GM12878 (cell line): ENCODE measurements around the gene CCR7. TPM values are rescaled to one million over a fixed set of nuclear protein-coding genes. Genes with fewer than 3 reads are reported as not detected.

Experiments used
- ATAC-seq: fragments of 200-7000 bp; cut with Tn5 transposase; 3 replicates; pipeline ENCODE4 v1.9.1; 2020; ENCODE audit warnings: mild to moderate bottlenecking, moderate library complexity
- BruUV-seq: library from RNA; stranded (reverse); fragments of 400-500 nt; replicated peaks from 2 replicates; lab custom pipeline; 2021; lab: Mats Ljungman, UMichigan
- CTCF ChIA-PET: fragments of 300-600 bp; sonication (Branson Sonifier 250); formaldehyde crosslinking; extraction: SDS; loops from one replicate; lab custom pipeline; 2021; ENCODE audit warnings: inconsistent platforms; lab: Yijun Ruan, JAX
- POLR2A ChIA-PET: fragments of 350-600 bp; formaldehyde crosslinking; extraction: SDS; loops from one replicate; lab custom pipeline; 2021; ENCODE audit warnings: inconsistent platforms; lab: Charles Lee
- RAD21 ChIA-PET: fragments of 300-600 bp; sonication (Branson Sonifier 250); formaldehyde crosslinking; loops from one replicate; lab custom pipeline; 2023; ENCODE audit warnings: antibody characterized with exemption; ENCODE audit not compliant: unreplicated experiment; lab: Charles Lee
- SMC1A ChIA-PET: fragments of 300-600 bp; sonication (Branson Sonifier 250); formaldehyde crosslinking; loops from one replicate; lab custom pipeline; 2023; ENCODE audit not compliant: unreplicated experiment, uncharacterized antibody; lab: Charles Lee
- DNase-seq: peaks from one replicate; pipeline ENCODE4 v3.0.0-alpha.2; 2011; ENCODE audit warnings: low read depth, low spot score
- FAIRE-seq: peaks from 3 replicates; lab custom pipeline; 2011; peaks lifted over from hg19 to GRCh38; lab: Jason Lieb, UNC
- H2AFZ ChIP-seq: 2 replicates; pipeline ENCODE4 v1.6.0; 2011; ENCODE audit warnings: low read depth, low read length, control low read depth; ENCODE audit not compliant: control insufficient read depth
- H3K27ac ChIP-seq: 2 replicates; pipeline ENCODE4 v1.5.1; 2011; ENCODE audit warnings: control low read depth; ENCODE audit not compliant: control insufficient read depth, insufficient read depth
- H3K27me3 ChIP-seq, 2 experiments: replicated peaks in 1 of 2; 2 replicates each; pipeline versions ENCODE4 v1.6.0 to v1.6.1; 2011; ENCODE audit warnings: low read length in 1 of 2; ENCODE audit not compliant: control insufficient read depth in 2 of 2, insufficient read depth in 2 of 2
- H3K36me3 ChIP-seq, 2 experiments: 2 replicates each; pipeline ENCODE4 v1.5.1; 2011; ENCODE audit warnings: low read length in 1 of 2; ENCODE audit not compliant: control insufficient read depth in 2 of 2, insufficient read depth in 2 of 2
- H3K4me1 ChIP-seq: 2 replicates; pipeline ENCODE4 v1.6.1; 2011; ENCODE audit warnings: mild to moderate bottlenecking, low read length, moderate library complexity, mixed read lengths; ENCODE audit not compliant: control insufficient read depth, insufficient read depth
- H3K4me2 ChIP-seq: 2 replicates; pipeline ENCODE4 v1.6.0; 2011; ENCODE audit warnings: control low read depth; ENCODE audit not compliant: control insufficient read depth, insufficient read depth
- H3K4me3 ChIP-seq: fragments of 200-600 bp; sonication (generic); 2 replicates; pipeline ENCODE4 v1.5.1; 2016
- H3K79me2 ChIP-seq: 2 replicates; pipeline ENCODE4 v1.6.0; 2011; ENCODE audit warnings: low read length; ENCODE audit not compliant: control insufficient read depth, insufficient read depth
- H3K9ac ChIP-seq: 2 replicates; pipeline ENCODE4 v1.8.0; 2011; ENCODE audit warnings: low read length, control low read depth, mixed read lengths; ENCODE audit not compliant: control insufficient read depth, insufficient read depth
- H3K9me3 ChIP-seq: replicated peaks from 3 replicates; pipeline ENCODE4 v1.5.1; 2011; ENCODE audit warnings: mild to moderate bottlenecking, low read length; ENCODE audit not compliant: control insufficient read depth, insufficient read depth
- H4K20me1 ChIP-seq: 2 replicates; pipeline ENCODE4 v1.6.0; 2011; ENCODE audit not compliant: control insufficient read depth, insufficient read depth
- ATF7 ChIP-seq: fragments of 450-650 bp; IDR thresholded peaks from 2 replicates; pipeline ENCODE4 v1.6.1; 2016; ENCODE audit warnings: low read depth, mild to moderate bottlenecking
- BHLHE40 ChIP-seq, 2 experiments: fragments of 450-650 bp in 1 of 2; IDR thresholded peaks; 2 replicates each; pipeline ENCODE4 v1.6.1; 2011 to 2017; ENCODE audit warnings: low read depth in 2 of 2, borderline replicate concordance in 1 of 2, improper control_type of control experiment in 1 of 2, low read length in 1 of 2, mild to moderate bottlenecking in 1 of 2
- EED ChIP-seq: sonication (generic); IDR thresholded peaks from 2 replicates; pipeline ENCODE4 v1.6.1; 2016; ENCODE audit warnings: antibody characterized with exemption, low read depth
- EP300 ChIP-seq, 2 experiments: fragments of 150-350 bp in 1 of 2; IDR thresholded peaks; 2 replicates each; pipeline ENCODE4 v1.6.1; 2011 to 2012; ENCODE audit warnings: low read depth in 2 of 2, low read length in 2 of 2, borderline replicate concordance in 1 of 2, improper control_type of control experiment in 1 of 2, inconsistent platforms in 1 of 2; ENCODE audit not compliant: control insufficient read depth in 1 of 2
- TCF12 ChIP-seq: IDR thresholded peaks from 2 replicates; pipeline ENCODE4 v1.6.1; 2011; ENCODE audit warnings: low read depth, mild to moderate bottlenecking, low read length
- ZNF207 ChIP-seq: fragments of 450-650 bp; IDR thresholded peaks from 2 replicates; pipeline ENCODE4 v1.6.1; 2014; ENCODE audit warnings: antibody characterized with exemption, mild to moderate bottlenecking, borderline replicate concordance
- WGBS: methylation state at CpG from one replicate; pipeline ENCODE4 v1.1.6; 2016; ENCODE audit warnings: low lambda C conversion rate; ENCODE audit not compliant: insufficient replicate concordance, insufficient coverage; ENCODE audit errors: missing lambda C conversion rate; 5-methylcytosine and 5-hydroxymethylcytosine counted together
- in situ Hi-C: fragments of 300-500 bp; cut with MboI; formaldehyde crosslinking; loops from 9 replicates; pipeline ENCODE4 v1.14.3; 2018; ENCODE audit warnings: mixed read lengths
- intact Hi-C: fragments of 100-400 bp; cut with micrococcal nuclease; formaldehyde crosslinking; loops from one replicate; pipeline ENCODE4 v1.14.2; 2022; ENCODE audit not compliant: unreplicated experiment
- polyA plus RNA-seq, 11 experiments: library from polyadenylated mRNA; depleted of rRNA in 4 of 11; unstranded in 6 of 11; stranded (reverse) in 5 of 11; fragments of >200 nt; fragmentation: Nextera tagmentation in 4 of 11; fragmentation: Illumina TruSeq in 1 of 11; extraction: Ambion mirVana in 4 of 11; extraction: Trizol in 1 of 11; gene quantifications; 1 replicate in 1 of 11; 2 replicates in 10 of 11; pipeline versions ENCODE4 v1.2.1 to v1.2.3, GENCODE V29; 2011 to 2016; ENCODE audit warnings: inconsistent platforms in 2 of 11, missing spikeins in 2 of 11, low read depth in 1 of 11
- total RNA-seq, 4 experiments: library from RNA; depleted of rRNA in 3 of 4; stranded (reverse); fragments of >200 nt in 3 of 4; fragmentation: Illumina TruSeq in 1 of 4; extraction: Trizol in 1 of 4; gene quantifications; 2 replicates each; pipeline versions ENCODE4 v1.2.1 to v1.2.3, GENCODE V29; 2013 to 2021
- TF ChIP-seq, protein P1 (sequence below): IDR thresholded peaks from 2 replicates; pipeline ENCODE4 v1.6.1; 2012; ENCODE audit warnings: mild to moderate bottlenecking, low read depth, low read length

CCR7 gene
- total and polyA plus RNA-seq, 10 of the 15 experiments (the other 5 are each of a cell fraction or from before 2014, with no cell fraction given), result 131 to 1,171 (median 260) TPM

DNA sequence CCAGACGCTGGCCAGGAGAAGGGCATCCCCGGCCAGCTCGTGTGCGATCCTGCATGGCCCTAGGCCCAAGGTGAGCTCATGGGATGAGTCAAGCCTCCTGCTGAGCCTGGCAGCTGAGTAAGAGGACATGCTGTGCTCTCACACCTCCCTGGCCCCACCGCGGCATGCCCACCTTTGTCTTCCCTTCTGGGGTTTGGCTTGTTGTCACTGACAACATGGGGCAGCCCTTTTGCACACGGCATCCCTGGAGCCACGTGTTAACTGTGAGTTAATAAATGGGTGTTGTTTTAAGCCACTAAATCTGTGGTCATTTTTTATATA lies 55.0 kb downstream of the CCR7 start:
- intact Hi-C loops, result no loop called here
- Histone ChIP-seq H3K9me3 (no peaks in the 10 kb centered on the region), H3K9ac (no peak overlapping the region), H3K4me3 (no peak overlapping the region), H3K79me2 (no peaks in the 10 kb centered on the region), H4K20me1 (no peaks in the 10 kb centered on the region), H3K4me1 (no peaks in the 10 kb centered on the region), H3K36me3 (no peaks in the 10 kb centered on the region), H3K4me2 (no peak overlapping the region), H2AFZ (no peak overlapping the region), H3K27ac (no peak overlapping the region), H3K27me3 (no peaks in the 10 kb centered on the region; a peak in 1 of 4 replicates)
- ATAC-seq (no peak), FAIRE-seq (no peak), DNase-seq (no peak)
- SMC1A ChIA-PET, result no interaction called here
- RAD21 ChIA-PET, result no interaction called here
- CTCF ChIA-PET, result interaction anchor here (1.3 to 1.4 kb wide), 2 partner anchors 22 to 34 kb away, joined by 4 to 5 read pairs; no protein-coding TSS in a partner anchor
- no peak for TF ChIP-seq TCF12
- no peak for TF ChIP-seq ATF7
- no peak for TF ChIP-seq EP300 (IDR thresholded peaks at IDR 0.05; ENCODE audit: borderline replicate concordance in 1 of 2, control insufficient read depth in 1 of 2, low read depth in 2 of 2, low read length in 2 of 2)
- TF ChIP-seq BHLHE40 (IDR thresholded peaks at IDR 0.05; ENCODE audit: borderline replicate concordance in 1 of 2, low read depth in 2 of 2, low read length in 1 of 2), result no peak
- no peak for TF ChIP-seq ZNF207
- TF ChIP-seq, protein P1, sequence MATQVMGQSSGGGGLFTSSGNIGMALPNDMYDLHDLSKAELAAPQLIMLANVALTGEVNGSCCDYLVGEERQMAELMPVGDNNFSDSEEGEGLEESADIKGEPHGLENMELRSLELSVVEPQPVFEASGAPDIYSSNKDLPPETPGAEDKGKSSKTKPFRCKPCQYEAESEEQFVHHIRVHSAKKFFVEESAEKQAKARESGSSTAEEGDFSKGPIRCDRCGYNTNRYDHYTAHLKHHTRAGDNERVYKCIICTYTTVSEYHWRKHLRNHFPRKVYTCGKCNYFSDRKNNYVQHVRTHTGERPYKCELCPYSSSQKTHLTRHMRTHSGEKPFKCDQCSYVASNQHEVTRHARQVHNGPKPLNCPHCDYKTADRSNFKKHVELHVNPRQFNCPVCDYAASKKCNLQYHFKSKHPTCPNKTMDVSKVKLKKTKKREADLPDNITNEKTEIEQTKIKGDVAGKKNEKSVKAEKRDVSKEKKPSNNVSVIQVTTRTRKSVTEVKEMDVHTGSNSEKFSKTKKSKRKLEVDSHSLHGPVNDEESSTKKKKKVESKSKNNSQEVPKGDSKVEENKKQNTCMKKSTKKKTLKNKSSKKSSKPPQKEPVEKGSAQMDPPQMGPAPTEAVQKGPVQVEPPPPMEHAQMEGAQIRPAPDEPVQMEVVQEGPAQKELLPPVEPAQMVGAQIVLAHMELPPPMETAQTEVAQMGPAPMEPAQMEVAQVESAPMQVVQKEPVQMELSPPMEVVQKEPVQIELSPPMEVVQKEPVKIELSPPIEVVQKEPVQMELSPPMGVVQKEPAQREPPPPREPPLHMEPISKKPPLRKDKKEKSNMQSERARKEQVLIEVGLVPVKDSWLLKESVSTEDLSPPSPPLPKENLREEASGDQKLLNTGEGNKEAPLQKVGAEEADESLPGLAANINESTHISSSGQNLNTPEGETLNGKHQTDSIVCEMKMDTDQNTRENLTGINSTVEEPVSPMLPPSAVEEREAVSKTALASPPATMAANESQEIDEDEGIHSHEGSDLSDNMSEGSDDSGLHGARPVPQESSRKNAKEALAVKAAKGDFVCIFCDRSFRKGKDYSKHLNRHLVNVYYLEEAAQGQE, result no peak
- no peak for TF ChIP-seq EED
- WGBS, result 61% methylated on average over 8 of the region's 8 CpGs
- POLR2A ChIA-PET, result no interaction called here
- in situ Hi-C loops, result no loop called here
- BruUV-seq, result no TSS peak
